Natural killer cell treated with Interleukin-12 subunit alpha and Interleukin-12 subunit beta and Interleukin-15 and Interleukin-18, amount 100 ng/mL, for 72 hours (primary cell): ENCODE data around the gene HHAT. TPM values are rescaled to one million over a fixed set of nuclear protein-coding genes. Genes with fewer than 3 reads are reported as not detected.
"Not testable (repeated sequence)": the region's sequence is repeated elsewhere in the genome, so short reads cannot be mapped to it uniquely, and the experiment has no call there.

Experiments
- ATAC-seq, 2 donors: fragments of 150-1000 bp; cut with Tn5 transposase in 1 of 2; sonication (Bioruptor Pico), chemical (Tn5 transposase) in 1 of 2; 2 replicates each; pipeline ENCODE4 v1.10.0; 2021
- DNase-seq: peaks from one replicate; pipeline ENCODE4 v3.0.0; 2022; ENCODE audit warnings: low spot score
- H3K27ac Mint-ChIP-seq, 2 donors: 1 replicate in 1 of 2; 2 replicates in 1 of 2; pipeline ENCODE4 v1.8.0; 2022; ENCODE audit warnings: mixed read lengths in 2 of 2, mild to moderate bottlenecking in 1 of 2, moderate library complexity in 1 of 2
- H3K27me3 Mint-ChIP-seq, 2 donors: 1 replicate in 1 of 2; 2 replicates in 1 of 2; pipeline ENCODE4 v1.8.0; 2022; ENCODE audit warnings: mixed read lengths in 2 of 2
- H3K36me3 Mint-ChIP-seq: one replicate; pipeline ENCODE4 v1.8.0; 2022; ENCODE audit warnings: mixed read lengths
- H3K4me1 Mint-ChIP-seq, 2 donors: 1 replicate in 1 of 2; 2 replicates in 1 of 2; pipeline ENCODE4 v1.8.0; 2022; ENCODE audit warnings: low read depth in 2 of 2, mixed read lengths in 2 of 2, mild to moderate bottlenecking in 1 of 2
- H3K4me3 Mint-ChIP-seq: one replicate; pipeline ENCODE4 v1.8.0; 2022; ENCODE audit warnings: mixed read lengths
- H3K9me3 Mint-ChIP-seq: 2 replicates; pipeline ENCODE4 v1.8.0; 2022; ENCODE audit warnings: mixed read lengths
- total RNA-seq, 2 donors: library from RNA; stranded (reverse); gene quantifications; one replicate each; pipeline ENCODE4 v1.2.3, GENCODE V29; 2022

The HHAT gene
- total RNA-seq, 2 donors from 2014 or later, result 0.56 to 1.0 TPM

DNA sequence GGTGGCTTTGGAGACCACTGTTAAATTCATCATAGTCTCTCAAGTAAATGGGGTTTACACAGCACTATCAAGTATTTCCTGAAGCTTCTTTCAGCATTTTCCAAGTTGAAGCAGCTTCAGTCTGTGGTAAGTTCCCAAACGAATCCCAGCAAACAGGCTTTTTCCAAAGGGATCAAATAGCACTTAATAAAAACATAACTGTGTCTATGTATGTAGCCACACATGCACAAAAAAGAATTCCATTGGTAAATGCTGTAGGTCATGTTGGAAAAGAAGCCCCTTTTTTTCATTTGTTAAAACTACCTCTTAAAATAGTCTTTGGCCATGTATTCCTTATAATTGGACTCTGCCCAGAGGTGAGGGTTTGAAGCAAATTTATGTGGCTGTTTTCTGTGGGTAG is 69.8 kb downstream of the HHAT start:
- H3K4me1 Mint-ChIP-seq, result peaks cover 13 to 15% of the 10 kb centered on the region in 2 donors
- H3K27ac Mint-ChIP-seq, result no peak overlapping the region
- no peaks in the 10 kb centered on the region for H3K9me3 Mint-ChIP-seq
- H3K4me3 Mint-ChIP-seq, result no peak overlapping the region
- no peak for ATAC-seq
- no peaks in the 10 kb centered on the region for H3K36me3 Mint-ChIP-seq
- no peak for DNase-seq
- H3K27me3 Mint-ChIP-seq, result peaks cover 0 to 5% of the 10 kb centered on the region in 2 donors

DNA sequence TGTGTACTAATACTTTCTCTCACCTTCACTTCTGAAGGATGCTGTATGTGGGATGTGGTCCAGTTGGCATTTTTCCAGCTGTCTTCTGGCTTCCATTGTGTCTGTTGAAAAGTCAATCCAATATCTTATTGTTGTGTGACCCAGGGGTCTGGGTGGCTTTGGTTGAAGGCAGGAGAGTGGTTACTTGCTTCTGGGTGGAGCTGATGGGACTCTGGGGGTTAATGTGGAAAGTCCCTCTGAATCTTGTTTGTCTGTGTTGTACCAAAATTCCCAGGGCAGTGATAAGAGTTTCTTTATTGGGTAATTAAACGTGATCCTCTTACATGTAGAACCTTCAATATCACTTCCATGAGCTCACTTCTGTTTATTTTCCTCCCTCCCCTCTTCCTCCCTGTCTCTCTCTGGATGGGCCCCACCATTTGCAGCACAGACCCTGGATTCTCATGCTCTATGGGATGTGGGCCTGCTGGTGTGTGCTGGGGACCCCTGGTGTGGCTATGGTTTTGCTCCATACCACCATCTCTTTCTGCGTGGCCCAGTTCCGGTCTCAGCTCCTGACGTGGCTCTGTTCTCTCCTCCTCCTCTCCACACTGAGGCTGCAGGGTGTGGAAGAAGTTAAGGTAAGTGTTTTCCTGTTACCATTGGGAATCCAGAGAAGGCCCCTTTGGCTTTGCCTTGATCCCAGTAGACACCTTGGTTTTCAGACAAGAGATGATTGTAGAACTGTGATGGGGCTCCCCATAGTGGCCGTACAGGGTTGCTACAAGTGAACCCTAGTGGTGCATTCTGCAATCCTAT is 71.5 kb downstream of the HHAT start:
- no peak for DNase-seq
- Mint-ChIP-seq H3K36me3 (no peaks in the 10 kb centered on the region), H3K27ac (peak overlapping the region in 1 of 2 donors; percentile 36), H3K4me1 (peaks cover 7 to 8% of the 10 kb centered on the region in 2 donors), H3K9me3 (no peaks in the 10 kb centered on the region), H3K4me3 (no peak overlapping the region), H3K27me3 (peaks cover 0 to 6% of the 10 kb centered on the region in 2 donors)
- peak; percentile 69 for ATAC-seq

- no peaks in the 10 kb centered on the region for H3K36me3 Mint-ChIP-seq
These were observed 73.9 kb downstream of the HHAT start for GRCh38 chr1:210402560-210402959.

DNA sequence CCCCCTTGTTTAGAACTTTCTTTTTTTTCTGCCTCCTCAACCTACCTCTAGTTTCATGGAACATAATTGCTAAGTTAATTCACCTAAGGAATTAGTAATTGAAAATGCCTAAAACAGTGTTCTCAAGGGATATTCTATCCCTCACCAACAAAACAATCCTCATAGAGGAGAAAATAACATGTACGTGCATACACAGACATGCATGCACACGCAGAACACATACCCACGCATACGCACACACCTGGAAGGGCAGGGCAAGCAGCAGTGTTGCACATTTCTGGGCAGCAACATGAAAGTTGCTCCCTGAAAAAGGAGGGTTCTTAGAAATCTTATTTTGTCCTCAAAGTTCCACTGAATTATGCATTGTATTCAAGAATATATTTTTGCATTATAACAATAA is 76.6 kb downstream of the HHAT start:
- DNase-seq (no peak), ATAC-seq (no peak)
- H3K4me1 Mint-ChIP-seq, result peaks cover 4% of the 10 kb centered on the region in 2 donors
- no peak overlapping the region for H3K4me3 Mint-ChIP-seq
- peaks cover 0 to 4% of the 10 kb centered on the region in 2 donors for H3K27me3 Mint-ChIP-seq
- no peaks in the 10 kb centered on the region for H3K9me3 Mint-ChIP-seq
- H3K27ac Mint-ChIP-seq, result no peak overlapping the region
- no peaks in the 10 kb centered on the region for H3K36me3 Mint-ChIP-seq

More at GRCh38 chr1:210402560-210402959, 73.9 kb downstream of the HHAT start:
- Mint-ChIP-seq H3K27me3 (peaks cover 0 to 6% of the 10 kb centered on the region in 2 donors), H3K27ac (no peak overlapping the region), H3K4me1 (peaks cover 4 to 8% of the 10 kb centered on the region in 2 donors), H3K4me3 (no peak overlapping the region), H3K9me3 (no peaks in the 10 kb centered on the region)
- DNase-seq (no peak), ATAC-seq (no peak)

DNA sequence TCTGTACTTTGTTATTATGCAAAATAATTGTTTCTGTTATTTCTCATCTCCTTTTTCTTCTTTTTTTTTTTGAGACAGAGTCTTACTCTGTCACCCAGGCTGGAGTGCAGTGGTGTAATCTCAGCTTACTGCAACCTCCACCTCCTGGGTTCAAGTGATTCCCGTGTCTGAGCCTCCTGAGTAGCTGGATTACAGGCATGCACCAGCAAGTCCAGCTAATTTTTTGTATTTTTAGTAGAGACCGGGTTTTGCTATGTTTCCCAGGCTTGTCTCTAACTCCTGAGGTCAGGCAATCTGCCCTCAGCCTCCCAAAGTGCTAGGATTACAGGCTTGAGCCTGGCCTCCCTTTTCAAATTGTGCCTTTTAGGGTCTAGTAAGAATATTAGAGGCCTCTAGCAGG is 77.6 kb downstream of the HHAT start:
- not testable (repeated sequence) for H3K4me3 Mint-ChIP-seq, H3K27ac Mint-ChIP-seq, ATAC-seq, H3K4me1 Mint-ChIP-seq, DNase-seq, H3K9me3 Mint-ChIP-seq, H3K27me3 Mint-ChIP-seq, H3K36me3 Mint-ChIP-seq

DNA sequence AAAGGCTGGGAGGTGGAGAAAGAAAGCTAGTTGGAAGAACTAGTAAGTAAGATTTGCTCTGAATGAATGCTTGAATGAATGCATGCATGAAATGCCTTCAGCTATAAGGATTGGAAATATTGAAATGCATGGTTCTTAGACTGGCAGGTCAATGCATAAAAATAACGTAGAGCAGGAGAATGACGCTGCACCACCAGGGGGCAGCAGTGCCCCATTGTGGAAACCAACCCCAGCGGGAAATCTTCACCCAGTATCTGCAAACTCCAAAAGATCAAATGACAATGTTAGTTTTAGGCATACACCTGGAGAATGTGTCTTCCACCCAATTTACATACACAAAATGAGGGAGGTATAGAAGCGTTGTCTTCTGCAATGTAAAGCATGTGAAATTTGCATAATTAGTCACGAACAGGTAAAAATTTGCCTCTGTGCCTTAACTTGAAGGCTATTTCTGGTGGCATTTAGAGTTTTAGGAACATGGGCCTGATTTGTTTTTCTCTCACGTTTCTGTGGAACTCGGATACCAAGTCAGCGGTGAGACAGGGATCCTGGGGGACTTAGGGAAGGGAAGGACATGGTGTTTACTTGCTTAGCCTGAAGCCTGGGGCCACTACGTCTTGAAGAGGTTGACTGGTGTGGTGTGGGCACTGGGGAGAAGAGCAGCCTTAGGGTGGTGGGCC is 78.6 kb downstream of the HHAT start:
- Mint-ChIP-seq H3K4me1 (no peaks in the 10 kb centered on the region), H3K36me3 (no peaks in the 10 kb centered on the region), H3K27ac (no peak overlapping the region), H3K27me3 (peaks cover 0 to 2% of the 10 kb centered on the region in 2 donors), H3K9me3 (no peaks in the 10 kb centered on the region), H3K4me3 (no peak overlapping the region)
- DNase-seq (no peak), ATAC-seq (no peak)

- DNase-seq (no peak), ATAC-seq (no peak)
- Mint-ChIP-seq H3K4me1 (no peaks in the 10 kb centered on the region), H3K27ac (no peak overlapping the region), H3K36me3 (no peaks in the 10 kb centered on the region), H3K9me3 (no peaks in the 10 kb centered on the region), H3K27me3 (peaks cover 0 to 2% of the 10 kb centered on the region in 2 donors), H3K4me3 (no peak overlapping the region)
These were observed 79.2 kb downstream of the HHAT start for GRCh38 chr1:210407887-210408252.

DNA sequence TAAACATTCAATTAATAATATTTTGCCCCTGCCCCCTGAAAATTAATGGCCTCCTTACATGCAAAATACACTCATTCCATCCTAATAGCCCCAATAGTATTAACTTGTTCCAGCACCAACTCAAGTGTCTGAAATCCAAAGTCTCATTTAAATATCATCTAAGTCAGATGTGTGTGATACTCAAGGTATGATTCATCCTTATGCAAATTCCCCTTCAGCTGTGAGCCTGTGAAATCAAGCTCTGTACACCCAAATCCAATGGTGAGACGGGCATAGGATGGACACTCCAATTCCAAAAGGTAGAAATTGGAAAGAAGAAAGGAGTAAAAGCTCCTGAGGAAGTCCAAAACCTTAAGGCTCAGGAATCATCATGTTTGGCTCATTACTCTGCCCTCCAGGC is 83.5 kb downstream of the HHAT start:
- Mint-ChIP-seq H3K4me3 (no peak overlapping the region), H3K27me3 (no peaks in the 10 kb centered on the region), H3K4me1 (no peaks in the 10 kb centered on the region), H3K9me3 (no peaks in the 10 kb centered on the region), H3K27ac (no peak overlapping the region), H3K36me3 (no peaks in the 10 kb centered on the region)
- ATAC-seq (no peak), DNase-seq (no peak)

DNA sequence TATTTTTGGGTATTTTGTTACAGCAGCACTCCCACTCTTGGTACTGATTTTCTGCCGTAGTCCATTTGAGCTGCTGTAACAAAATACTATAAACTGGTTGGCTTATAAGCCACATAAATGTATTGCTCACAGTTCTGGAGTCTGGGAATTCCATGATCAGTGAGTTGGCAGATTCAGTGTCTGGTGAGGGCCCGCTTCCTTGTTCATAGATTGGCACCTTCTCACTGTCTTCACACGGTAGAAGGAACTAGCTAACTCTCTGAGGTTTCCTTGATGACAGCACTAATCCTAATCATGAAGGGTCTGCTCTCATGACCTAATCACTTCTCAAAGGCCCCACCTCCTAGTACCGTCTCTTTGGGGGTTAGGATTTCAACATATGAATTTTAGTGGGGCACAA is 85.2 kb downstream of the HHAT start:
- H3K9me3 Mint-ChIP-seq, result no peaks in the 10 kb centered on the region
- H3K36me3 Mint-ChIP-seq, result no peaks in the 10 kb centered on the region
- ATAC-seq (no peak), DNase-seq (no peak)
- H3K27me3 Mint-ChIP-seq, result no peaks in the 10 kb centered on the region
- no peaks in the 10 kb centered on the region for H3K4me1 Mint-ChIP-seq
- H3K4me3 Mint-ChIP-seq, result no peak overlapping the region
- H3K27ac Mint-ChIP-seq, result no peak overlapping the region

DNA sequence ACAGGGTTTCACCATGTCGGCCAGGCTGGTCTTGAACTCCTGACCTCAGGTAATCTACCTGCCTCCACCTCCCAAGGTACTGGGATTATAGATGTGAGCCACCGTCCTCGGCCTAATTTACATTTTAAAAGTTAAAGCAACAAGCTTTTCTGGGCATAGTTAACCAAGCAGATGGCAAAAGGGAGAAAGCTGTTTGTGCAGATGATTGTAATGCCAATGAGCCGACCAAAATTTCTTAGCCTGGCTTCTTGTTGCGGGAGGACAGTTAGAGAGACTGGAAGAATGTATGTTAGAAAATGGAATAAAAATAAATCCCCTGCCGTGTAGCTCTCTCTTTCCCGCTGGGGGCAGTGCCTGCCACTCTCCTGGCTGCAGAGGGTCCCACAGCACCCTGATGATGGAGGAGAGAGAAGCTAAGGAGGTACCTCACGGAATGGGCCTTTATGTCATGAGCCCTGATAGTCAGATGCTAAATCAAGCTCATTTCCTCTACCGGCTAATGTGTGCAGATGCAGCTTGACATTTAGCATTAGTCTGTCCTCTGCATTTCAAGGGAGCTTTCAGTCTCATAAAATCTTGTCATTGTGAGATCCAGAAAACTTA is 87.2 kb downstream of the HHAT start:
- no peaks in the 10 kb centered on the region for H3K9me3 Mint-ChIP-seq

GRCh38 chr1:210416681-210417080 is 88.0 kb downstream of the HHAT start:
- Mint-ChIP-seq H3K36me3 (no peaks in the 10 kb centered on the region), H3K4me3 (no peak overlapping the region), H3K27ac (no peak overlapping the region), H3K9me3 (no peaks in the 10 kb centered on the region), H3K4me1 (no peaks in the 10 kb centered on the region), H3K27me3 (peaks cover 0 to 2% of the 10 kb centered on the region in 2 donors)
- DNase-seq (no peak), ATAC-seq (peak in 1 of 2 donors; percentile 37)

More for the DNA sequence above, 87.2 kb downstream of the HHAT start:
- peaks cover 0 to 2% of the 10 kb centered on the region in 2 donors for H3K27me3 Mint-ChIP-seq
- no peaks in the 10 kb centered on the region for H3K4me1 Mint-ChIP-seq
- ATAC-seq (no peak), DNase-seq (no peak)
- no peak overlapping the region for H3K4me3 Mint-ChIP-seq
- no peak overlapping the region for H3K27ac Mint-ChIP-seq
- no peaks in the 10 kb centered on the region for H3K36me3 Mint-ChIP-seq

DNA sequence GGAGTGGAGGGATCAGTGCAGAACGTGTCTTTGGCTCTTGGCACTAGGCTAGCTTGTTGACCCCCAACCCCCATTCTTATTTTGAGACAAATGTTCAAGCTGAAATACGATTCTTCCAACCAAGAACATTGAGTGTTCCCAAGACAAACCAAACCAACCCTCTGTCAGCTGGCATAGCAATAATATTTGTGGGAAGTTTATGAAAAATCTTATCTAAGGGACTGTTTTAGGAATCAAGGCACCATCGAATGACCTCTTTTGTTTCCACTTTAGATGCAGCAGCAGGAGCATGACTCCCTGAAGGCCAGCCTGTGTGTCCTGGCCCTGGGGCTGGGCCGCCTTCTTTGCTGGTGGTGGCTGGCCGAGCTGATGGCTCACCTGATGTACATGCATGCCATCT is 89.2 kb downstream of the HHAT start:
- Mint-ChIP-seq H3K4me1 (no peaks in the 10 kb centered on the region), H3K4me3 (no peak overlapping the region), H3K27ac (no peak overlapping the region), H3K27me3 (peaks cover 0 to 2% of the 10 kb centered on the region in 2 donors), H3K36me3 (no peaks in the 10 kb centered on the region), H3K9me3 (no peaks in the 10 kb centered on the region)
- DNase-seq, result no peak
- ATAC-seq, result no peak

GRCh38 chr1:210418863-210419650 is 90.4 kb downstream of the HHAT start:
- Mint-ChIP-seq H3K9me3 (no peaks in the 10 kb centered on the region), H3K27ac (no peak overlapping the region), H3K4me3 (no peak overlapping the region), H3K27me3 (peaks cover 0 to 2% of the 10 kb centered on the region in 2 donors), H3K4me1 (no peaks in the 10 kb centered on the region), H3K36me3 (no peaks in the 10 kb centered on the region)
- DNase-seq, result no peak
- no peak for ATAC-seq
